ENCODE measurements around the gene ECHDC1. TPM values are rescaled to one million over a fixed set of nuclear protein-coding genes. Genes with fewer than 3 reads are reported as not detected.

Gene ECHDC1
- total and polyA plus RNA-seq, 2 of the 8 experiments (the other 6 are each of a cell fraction or from before 2014, with no cell fraction given), result 11.3 to 60.5 TPM

GRCh38 chr6:127389706-127390105 lies 46.3 kb upstream of the ECHDC1 start:
- no peak overlapping the region for H2BK20ac ChIP-seq (ENCODE audit: low read length)
- no peaks in the 10 kb centered on the region for H4K20me1 ChIP-seq (replicated peaks in 1 of 2; ENCODE audit: control insufficient read depth in 1 of 2, insufficient read depth in 2 of 2, low read length in 2 of 2)
- H3K18ac ChIP-seq (ENCODE audit: extremely low read depth, low read length), result no peak overlapping the region
- no peak overlapping the region for H4K91ac ChIP-seq (replicated peaks; ENCODE audit: insufficient read length, low read length)
- no peak overlapping the region for H3K4me2 ChIP-seq (ENCODE audit: insufficient read depth in 1 of 2, low read depth in 2 of 2, low read length in 2 of 2)
- no peak overlapping the region for H3K56ac ChIP-seq (replicated peaks; ENCODE audit: insufficient read length, low read depth, low read length)
- DNase-seq (ENCODE audit: low read depth in 1 of 2, low spot score in 2 of 2) (no peak), FAIRE-seq (no peak)
- H3K14ac ChIP-seq (ENCODE audit: insufficient read length), result no peak overlapping the region
- H3K9me3 ChIP-seq (ENCODE audit: insufficient read depth in 2 of 2, low read depth in 1 of 2, low read length in 1 of 2), result no peaks in the 10 kb centered on the region
- POLR2A ChIA-PET (ENCODE audit: partially characterized antibody), result interaction anchor here (1.1 kb wide), 1 partner anchor 23 kb away, joined by 3 read pairs; no protein-coding TSS in a partner anchor
- H2BK15ac ChIP-seq (ENCODE audit: low read length), result no peak overlapping the region
- 98% methylated on average over 3 of the region's 3 CpGs; no CpG with 5 or more reads in 1 of the 2 experiments for WGBS, 2 experiments (ENCODE audit: extremely low coverage in 1 of 2, insufficient coverage in 1 of 2, insufficient read length in 1 of 2, insufficient replicate concordance in 2 of 2, low coverage in 1 of 2, low lambda C conversion rate in 2 of 2, missing lambda C conversion rate in 1 of 2)
- no peaks in the 10 kb centered on the region for H3K79me2 ChIP-seq (ENCODE audit: control insufficient read depth in 1 of 2, insufficient read depth in 2 of 2, low read length in 2 of 2)
- H2BK5ac ChIP-seq (ENCODE audit: low read depth, low read length), result no peak overlapping the region
- no peak overlapping the region for H3K9ac ChIP-seq (replicated peaks in 1 of 4; ENCODE audit: extremely low read depth in 1 of 4, low read depth in 3 of 4, low read length in 3 of 4)
- H3K4ac ChIP-seq (replicated peaks; ENCODE audit: insufficient read length, low read depth, low read length), result no peak overlapping the region
- H3K23ac ChIP-seq (ENCODE audit: insufficient read length), result no peak overlapping the region
- H3K27me3 ChIP-seq (replicated peaks in 1 of 4; ENCODE audit: control insufficient read depth in 3 of 4, extremely low read depth in 1 of 4, insufficient read depth in 3 of 4, low read length in 3 of 4), result no peaks in the 10 kb centered on the region; a peak in 1 of 7 replicates
- H3K4me1 ChIP-seq (replicated peaks in 1 of 4; ENCODE audit: control insufficient read depth in 3 of 4, insufficient read depth in 4 of 4, low read length in 3 of 4), result no peaks in the 10 kb centered on the region
- no peak overlapping the region for H4K8ac ChIP-seq (ENCODE audit: extremely low read depth, insufficient read depth, low read length)
- H3K4me3 ChIP-seq (ENCODE audit: extremely low read depth in 1 of 4, insufficient read depth in 2 of 4, low read depth in 3 of 4, low read length in 4 of 4), result no peak overlapping the region
- H3K23me2 ChIP-seq (ENCODE audit: low read depth, low read length), result no peaks in the 10 kb centered on the region
- no peak overlapping the region for H2BK120ac ChIP-seq (replicated peaks; ENCODE audit: low read depth, low read length)
- H2AK5ac ChIP-seq (ENCODE audit: low read depth, low read length), result no peak overlapping the region
- H3K36me3 ChIP-seq (ENCODE audit: control insufficient read depth in 2 of 4, insufficient read depth in 4 of 4, low read length in 3 of 4), result no peaks in the 10 kb centered on the region
- CTCF ChIA-PET (ENCODE audit: partially characterized antibody), result no interaction called here
- no peak overlapping the region for H2BK12ac ChIP-seq (ENCODE audit: low read depth, low read length)
- H2AFZ ChIP-seq (ENCODE audit: low read length), result no peak overlapping the region
- no peak for TF ChIP-seq HDAC2 (IDR thresholded peaks at IDR 0.05; ENCODE audit: borderline replicate concordance in 1 of 2, low read depth in 2 of 2, low read length in 2 of 2)
- no peak overlapping the region for H4K5ac ChIP-seq (ENCODE audit: insufficient read length, low read depth, low read length)
- no peak overlapping the region for H3K27ac ChIP-seq (ENCODE audit: low read depth, low read length)
- H3K79me1 ChIP-seq (ENCODE audit: low read depth, low read length), result no peaks in the 10 kb centered on the region
